HepG2 (cell line): ENCODE data around the gene ADAMTSL3. TPM values are rescaled to one million over a fixed set of nuclear protein-coding genes. Genes with fewer than 3 reads are reported as not detected.

ENCODE experiments used
- ATAC-seq: fragments of 200-7000 bp; cut with Tn5 transposase; 3 replicates; pipeline ENCODE4 v1.9.1; 2020; ENCODE audit warnings: mild to moderate bottlenecking, moderate library complexity
- BruUV-seq: library from RNA; stranded (reverse); fragments of 400-500 nt; replicated peaks from 2 replicates; lab custom pipeline; 2021; lab: Mats Ljungman, UMichigan
- CTCF ChIA-PET: fragments of 300-600 bp; formaldehyde crosslinking; extraction: SDS; loops from one replicate; lab custom pipeline; 2021; ENCODE audit warnings: low total read pairs, inconsistent platforms, low intra/inter-chr PET ratio; lab: Yijun Ruan, JAX
- POLR2A ChIA-PET: fragments of 350-600 bp; sonication (Branson Sonifier 250); formaldehyde crosslinking; loops from one replicate; lab custom pipeline; 2020; ENCODE audit warnings: antibody characterized with exemption, inconsistent platforms; lab: Yijun Ruan, JAX
- DNase-seq: peaks from one replicate; pipeline ENCODE4 v3.0.0-alpha.2; 2015; ENCODE audit warnings: low spot score
- FAIRE-seq: peaks from 3 replicates; lab custom pipeline; 2011; peaks lifted over from hg19 to GRCh38; lab: Jason Lieb, UNC
- H2AFZ ChIP-seq: one replicate; pipeline ENCODE4 v1.6.1; 2011; ENCODE audit warnings: low read length, inconsistent platforms
- H3K27ac ChIP-seq: fragments of 300-600 bp; 3 replicates; pipeline ENCODE4 v1.8.0; 2011; ENCODE audit warnings: mixed run types, mild to moderate bottlenecking, mixed read lengths, low read length, inconsistent platforms; ENCODE audit not compliant: insufficient read depth; ENCODE audit errors: extremely low read length
- H3K27me3 ChIP-seq, 2 experiments: fragments of 200-600 bp in 1 of 2; 2 replicates in 1 of 2; 3 replicates in 1 of 2; pipeline versions ENCODE4 v1.6.0 to v1.8.0; 2011; ENCODE audit warnings: low read length in 2 of 2, mild to moderate bottlenecking in 2 of 2, moderate library complexity in 2 of 2, inconsistent platforms in 1 of 2; ENCODE audit not compliant: insufficient read depth in 2 of 2, control insufficient read depth in 1 of 2
- H3K36me3 ChIP-seq, 2 experiments: fragments of 200-600 bp in 1 of 2; replicated peaks in 1 of 2; 2 replicates in 1 of 2; 3 replicates in 1 of 2; pipeline versions ENCODE4 v1.5.1 to v1.8.0; 2011; ENCODE audit warnings: low read length in 2 of 2, inconsistent platforms in 1 of 2; ENCODE audit not compliant: insufficient read depth in 2 of 2, control insufficient read depth in 1 of 2
- H3K4me1 ChIP-seq: 2 replicates; pipeline ENCODE4 v1.5.1; 2012; ENCODE audit warnings: low read length, inconsistent platforms; ENCODE audit not compliant: insufficient read depth
- H3K4me2 ChIP-seq: 2 replicates; pipeline ENCODE4 v1.6.0; 2011; ENCODE audit warnings: low read depth, low read length, inconsistent platforms
- H3K4me3 ChIP-seq, 3 experiments: fragments of 200-600 bp in 1 of 3; sonication (generic), shearing (Covaris generic) in 1 of 3; replicated peaks in 1 of 3; 2 replicates each; pipeline ENCODE4 v1.5.1; 2011 to 2016; ENCODE audit warnings: low read length in 3 of 3, inconsistent platforms in 2 of 3, low read depth in 2 of 3, mild to moderate bottlenecking in 2 of 3, control low read depth in 1 of 3, mixed read lengths in 1 of 3; ENCODE audit not compliant: insufficient read depth in 1 of 3
- H3K79me2 ChIP-seq: one replicate; pipeline ENCODE4 v1.6.1; 2011; ENCODE audit warnings: low read length, inconsistent platforms; ENCODE audit not compliant: insufficient read depth
- H3K9ac ChIP-seq: 2 replicates; pipeline ENCODE4 v1.6.0; 2011; ENCODE audit warnings: mild to moderate bottlenecking, low read depth, low read length, inconsistent platforms; ENCODE audit not compliant: insufficient read depth
- H3K9me3 ChIP-seq: 2 replicates; pipeline ENCODE4 v1.5.1; 2012; ENCODE audit warnings: mild to moderate bottlenecking, low read length
- H4K20me1 ChIP-seq: 2 replicates; pipeline ENCODE4 v1.6.0; 2011; ENCODE audit warnings: inconsistent platforms, mild to moderate bottlenecking, low read length, moderate library complexity; ENCODE audit not compliant: insufficient read depth
- AGO2 ChIP-seq: fragments of 200-400 bp; formaldehyde crosslinking; optimal IDR thresholded peaks from 2 replicates; pipeline ENCODE3; 2017; ENCODE audit warnings: mild to moderate bottlenecking, low read depth, low read length, moderate library complexity
- BHLHE40 ChIP-seq: IDR thresholded peaks from 2 replicates; pipeline ENCODE4 v1.6.1; 2011; ENCODE audit warnings: low read length, improper control_type of control experiment
- PAF1 ChIP-seq: IDR thresholded peaks from 2 replicates; pipeline ENCODE4 v1.6.1; 2016; ENCODE audit warnings: missing genetic modification reagents, missing compliant biosample characterization
- RBM22 ChIP-seq: fragments of 200-400 bp; formaldehyde crosslinking; optimal IDR thresholded peaks from 2 replicates; pipeline ENCODE3; 2017; ENCODE audit warnings: mild to moderate bottlenecking, low read length, moderate library complexity
- TBL1XR1 ChIP-seq: fragments of 150-350 bp; IDR thresholded peaks from 2 replicates; pipeline ENCODE4 v1.6.1; 2014; ENCODE audit warnings: borderline replicate concordance, low read length; ENCODE audit not compliant: partially characterized antibody
- whole genome bisulfite sequencing: methylation state at CpG from one replicate; pipeline ENCODE4 v1.1.6; 2017; ENCODE audit warnings: low lambda C conversion rate; 5-methylcytosine and 5-hydroxymethylcytosine counted together
- in situ Hi-C: cut with HindIII; loops from 2 replicates; pipeline ENCODE4 v1.10.0; 2017; ENCODE audit warnings: low pct_unique_long_range_greater_than_20kb; ENCODE audit not compliant: extremely low pct_ligation_motif_present
- intact Hi-C: fragments of 100-400 bp; cut with micrococcal nuclease; formaldehyde crosslinking; loops from one replicate; pipeline ENCODE4 v1.10.0; 2022; ENCODE audit not compliant: unreplicated experiment
- polyA plus RNA-seq, 8 experiments: library from polyadenylated mRNA; depleted of rRNA in 3 of 8; stranded (reverse) in 7 of 8; unstranded in 1 of 8; fragments of >200 nt; fragmentation: Illumina TruSeq in 4 of 8; extraction: Trizol in 4 of 8; gene quantifications; 2 replicates each; pipeline versions ENCODE4 v1.2.1 to v1.2.3, GENCODE V29; 2011 to 2016; ENCODE audit warnings: low read depth in 4 of 8, missing spikeins in 1 of 8, mixed read lengths in 1 of 8; ENCODE audit not compliant: insufficient read depth in 1 of 8
- total RNA-seq, 5 experiments: library from RNA; depleted of rRNA; stranded (reverse); fragments of >200 nt; fragmentation: Illumina TruSeq; extraction: Trizol; gene quantifications; 2 replicates each; pipeline ENCODE4 v1.2.3, GENCODE V29; 2016; ENCODE audit warnings: low read depth in 1 of 5
- TF ChIP-seq, protein P1 (sequence below): sonication (generic); formaldehyde crosslinking; IDR thresholded peaks from one replicate; pipeline ENCODE4 v1.5.1; 2020; ENCODE audit warnings: mild to moderate bottlenecking, missing genetic modification reagents; ENCODE audit errors: not compliant biosample characterization
- TF ChIP-seq, protein P2 (sequence below): IDR thresholded peaks from 2 replicates; pipeline ENCODE4 v1.6.1; 2016; ENCODE audit warnings: low read depth, control low read depth
- TF ChIP-seq, protein P3 (sequence below): sonication (generic); formaldehyde crosslinking; IDR thresholded peaks from 2 replicates; pipeline ENCODE4 v1.4.0; 2020; ENCODE audit warnings: missing genetic modification reagents, borderline replicate concordance

ADAMTSL3 gene
- total and polyA plus RNA-seq, 2 of the 13 experiments (the other 11 are each of a cell fraction or from before 2014, with no cell fraction given) = 0.04 to 0.09 TPM

DNA sequence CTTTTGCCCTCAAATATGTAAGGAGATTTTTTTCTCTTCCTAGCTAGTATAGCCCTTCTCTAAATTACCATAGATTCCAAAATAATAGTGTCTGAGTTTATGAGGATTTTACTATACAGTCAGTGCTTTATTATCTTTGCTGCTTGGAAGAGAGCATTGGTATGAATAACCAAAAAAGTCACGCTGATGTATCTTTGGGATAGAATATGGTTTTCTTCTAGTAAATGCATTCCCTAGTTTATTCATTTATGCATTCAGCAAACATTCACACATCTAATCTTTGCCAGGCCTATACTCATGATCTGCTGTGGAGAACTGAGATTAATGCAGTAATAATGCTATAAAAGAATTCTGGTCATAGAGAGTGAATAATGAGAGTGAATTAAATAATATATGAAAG, 356.3 kb downstream of the ADAMTSL3 start (continued):
- TF ChIP-seq, protein P1, sequence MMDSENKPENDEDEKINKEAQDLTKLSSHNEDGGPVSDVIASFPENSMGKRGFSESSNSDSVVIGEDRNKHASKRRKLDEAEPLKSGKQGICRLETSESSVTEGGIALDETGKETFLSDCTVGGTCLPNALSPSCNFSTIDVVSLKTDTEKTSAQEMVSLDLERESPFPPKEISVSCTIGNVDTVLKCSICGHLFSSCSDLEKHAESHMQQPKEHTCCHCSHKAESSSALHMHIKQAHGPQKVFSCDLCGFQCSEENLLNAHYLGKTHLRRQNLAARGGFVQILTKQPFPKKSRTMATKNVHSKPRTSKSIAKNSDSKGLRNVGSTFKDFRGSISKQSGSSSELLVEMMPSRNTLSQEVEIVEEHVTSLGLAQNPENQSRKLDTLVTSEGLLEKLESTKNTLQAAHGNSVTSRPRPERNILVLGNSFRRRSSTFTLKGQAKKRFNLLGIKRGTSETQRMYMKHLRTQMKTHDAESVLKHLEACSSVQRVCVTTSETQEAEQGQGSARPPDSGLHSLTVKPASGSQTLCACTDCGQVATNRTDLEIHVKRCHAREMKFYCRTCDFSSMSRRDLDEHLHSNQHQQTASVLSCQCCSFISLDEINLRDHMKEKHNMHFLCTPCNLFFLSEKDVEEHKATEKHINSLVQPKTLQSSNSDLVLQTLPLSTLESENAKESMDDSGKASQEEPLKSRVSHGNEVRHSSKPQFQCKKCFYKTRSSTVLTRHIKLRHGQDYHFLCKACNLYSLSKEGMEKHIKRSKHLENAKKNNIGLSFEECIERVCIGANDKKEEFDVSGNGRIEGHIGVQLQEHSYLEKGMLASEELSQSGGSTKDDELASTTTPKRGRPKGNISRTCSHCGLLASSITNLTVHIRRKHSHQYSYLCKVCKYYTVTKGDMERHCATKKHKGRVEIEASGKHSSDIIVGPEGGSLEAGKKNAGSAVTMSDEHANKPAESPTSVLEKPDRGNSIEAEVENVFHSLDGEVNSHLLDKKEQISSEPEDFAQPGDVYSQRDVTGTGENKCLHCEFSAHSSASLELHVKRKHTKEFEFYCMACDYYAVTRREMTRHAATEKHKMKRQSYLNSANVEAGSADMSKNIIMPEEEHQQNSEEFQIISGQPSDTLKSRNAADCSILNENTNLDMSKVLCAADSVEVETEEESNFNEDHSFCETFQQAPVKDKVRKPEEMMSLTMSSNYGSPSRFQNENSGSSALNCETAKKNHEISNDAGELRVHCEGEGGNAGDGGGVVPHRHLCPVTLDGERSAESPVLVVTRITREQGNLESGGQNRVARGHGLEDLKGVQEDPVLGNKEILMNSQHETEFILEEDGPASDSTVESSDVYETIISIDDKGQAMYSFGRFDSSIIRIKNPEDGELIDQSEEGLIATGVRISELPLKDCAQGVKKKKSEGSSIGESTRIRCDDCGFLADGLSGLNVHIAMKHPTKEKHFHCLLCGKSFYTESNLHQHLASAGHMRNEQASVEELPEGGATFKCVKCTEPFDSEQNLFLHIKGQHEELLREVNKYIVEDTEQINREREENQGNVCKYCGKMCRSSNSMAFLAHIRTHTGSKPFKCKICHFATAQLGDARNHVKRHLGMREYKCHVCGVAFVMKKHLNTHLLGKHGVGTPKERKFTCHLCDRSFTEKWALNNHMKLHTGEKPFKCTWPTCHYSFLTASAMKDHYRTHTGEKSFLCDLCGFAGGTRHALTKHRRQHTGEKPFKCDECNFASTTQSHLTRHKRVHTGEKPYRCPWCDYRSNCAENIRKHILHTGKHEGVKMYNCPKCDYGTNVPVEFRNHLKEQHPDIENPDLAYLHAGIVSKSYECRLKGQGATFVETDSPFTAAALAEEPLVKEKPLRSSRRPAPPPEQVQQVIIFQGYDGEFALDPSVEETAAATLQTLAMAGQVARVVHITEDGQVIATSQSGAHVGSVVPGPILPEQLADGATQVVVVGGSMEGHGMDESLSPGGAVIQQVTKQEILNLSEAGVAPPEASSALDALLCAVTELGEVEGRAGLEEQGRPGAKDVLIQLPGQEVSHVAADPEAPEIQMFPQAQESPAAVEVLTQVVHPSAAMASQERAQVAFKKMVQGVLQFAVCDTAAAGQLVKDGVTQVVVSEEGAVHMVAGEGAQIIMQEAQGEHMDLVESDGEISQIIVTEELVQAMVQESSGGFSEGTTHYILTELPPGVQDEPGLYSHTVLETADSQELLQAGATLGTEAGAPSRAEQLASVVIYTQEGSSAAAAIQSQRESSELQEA = no peak
- TF ChIP-seq AGO2 = no peak
- TF ChIP-seq PAF1 = no peak

DNA sequence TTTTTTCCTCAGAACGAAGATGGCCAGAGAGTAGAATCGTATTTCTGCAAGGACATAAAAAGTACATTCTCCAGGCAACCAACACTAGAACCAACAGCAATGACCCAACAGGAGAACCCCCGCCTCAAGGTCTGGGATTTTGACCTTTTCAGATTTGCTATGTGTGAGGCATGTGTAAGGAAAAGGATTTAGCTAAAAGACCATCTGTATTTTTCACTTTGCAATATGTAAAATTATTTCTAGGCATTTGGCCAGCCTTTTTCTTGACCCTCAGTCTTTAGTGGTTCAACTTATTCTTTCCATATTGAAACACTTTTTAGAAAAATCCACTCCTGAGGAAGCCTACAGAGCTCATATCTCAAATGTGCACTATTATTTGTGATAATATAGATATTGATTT, 362.4 kb downstream of the ADAMTSL3 start:
- ATAC-seq = no peak
- Histone ChIP-seq H3K27me3 (peaks cover 0 to 2% of the 10 kb centered on the region in 2 experiments; a peak in 1 of 5 replicates), H3K4me2 (no peak overlapping the region), H3K36me3 (no peaks in the 10 kb centered on the region), H3K4me3 (no peak overlapping the region), H3K4me1 (no peaks in the 10 kb centered on the region), H3K9me3 (no peaks in the 10 kb centered on the region), H3K27ac (no peak overlapping the region), H3K9ac (no peak overlapping the region), H2AFZ (no peak overlapping the region), H3K79me2 (no peaks in the 10 kb centered on the region), H4K20me1 (no peaks in the 10 kb centered on the region)
- BruUV-seq = no TSS peak
- WGBS = 0% methylated on average over 3 of the region's 3 CpGs
- intact Hi-C loops = no loop called here
- TF ChIP-seq TBL1XR1 (no peak), BHLHE40 (no peak), RBM22 (no peak)
- TF ChIP-seq, protein P2, sequence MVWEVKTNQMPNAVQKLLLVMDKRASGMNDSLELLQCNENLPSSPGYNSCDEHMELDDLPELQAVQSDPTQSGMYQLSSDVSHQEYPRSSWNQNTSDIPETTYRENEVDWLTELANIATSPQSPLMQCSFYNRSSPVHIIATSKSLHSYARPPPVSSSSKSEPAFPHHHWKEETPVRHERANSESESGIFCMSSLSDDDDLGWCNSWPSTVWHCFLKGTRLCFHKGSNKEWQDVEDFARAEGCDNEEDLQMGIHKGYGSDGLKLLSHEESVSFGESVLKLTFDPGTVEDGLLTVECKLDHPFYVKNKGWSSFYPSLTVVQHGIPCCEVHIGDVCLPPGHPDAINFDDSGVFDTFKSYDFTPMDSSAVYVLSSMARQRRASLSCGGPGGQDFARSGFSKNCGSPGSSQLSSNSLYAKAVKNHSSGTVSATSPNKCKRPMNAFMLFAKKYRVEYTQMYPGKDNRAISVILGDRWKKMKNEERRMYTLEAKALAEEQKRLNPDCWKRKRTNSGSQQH (CRISPR knock-in tag) = no peak
- TF ChIP-seq, protein P3, sequence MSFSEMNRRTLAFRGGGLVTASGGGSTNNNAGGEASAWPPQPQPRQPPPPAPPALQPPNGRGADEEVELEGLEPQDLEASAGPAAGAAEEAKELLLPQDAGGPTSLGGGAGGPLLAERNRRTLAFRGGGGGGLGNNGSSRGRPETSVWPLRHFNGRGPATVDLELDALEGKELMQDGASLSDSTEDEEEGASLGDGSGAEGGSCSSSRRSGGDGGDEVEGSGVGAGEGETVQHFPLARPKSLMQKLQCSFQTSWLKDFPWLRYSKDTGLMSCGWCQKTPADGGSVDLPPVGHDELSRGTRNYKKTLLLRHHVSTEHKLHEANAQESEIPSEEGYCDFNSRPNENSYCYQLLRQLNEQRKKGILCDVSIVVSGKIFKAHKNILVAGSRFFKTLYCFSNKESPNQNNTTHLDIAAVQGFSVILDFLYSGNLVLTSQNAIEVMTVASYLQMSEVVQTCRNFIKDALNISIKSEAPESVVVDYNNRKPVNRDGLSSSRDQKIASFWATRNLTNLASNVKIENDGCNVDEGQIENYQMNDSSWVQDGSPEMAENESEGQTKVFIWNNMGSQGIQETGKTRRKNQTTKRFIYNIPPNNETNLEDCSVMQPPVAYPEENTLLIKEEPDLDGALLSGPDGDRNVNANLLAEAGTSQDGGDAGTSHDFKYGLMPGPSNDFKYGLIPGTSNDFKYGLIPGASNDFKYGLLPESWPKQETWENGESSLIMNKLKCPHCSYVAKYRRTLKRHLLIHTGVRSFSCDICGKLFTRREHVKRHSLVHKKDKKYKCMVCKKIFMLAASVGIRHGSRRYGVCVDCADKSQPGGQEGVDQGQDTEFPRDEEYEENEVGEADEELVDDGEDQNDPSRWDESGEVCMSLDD = no peak
- ChIA-PET POLR2A (no interaction called here), CTCF (no interaction called here)
- no peak for DNase-seq
- in situ Hi-C loops = no loop called here
- no peak for FAIRE-seq
